Stimulated activated CD4-positive, alpha-beta T cell treated with anti-CD3 and anti-CD28 coated beads, Interleukin-15, amount 100 ng/mL, for 24 hours (primary cell): ENCODE results near the gene SREBF1.

Experiments used
- DNase-seq: peaks from one replicate; pipeline ENCODE4 v3.0.0-alpha.2; 2020

The SREBF1 gene

DNA sequence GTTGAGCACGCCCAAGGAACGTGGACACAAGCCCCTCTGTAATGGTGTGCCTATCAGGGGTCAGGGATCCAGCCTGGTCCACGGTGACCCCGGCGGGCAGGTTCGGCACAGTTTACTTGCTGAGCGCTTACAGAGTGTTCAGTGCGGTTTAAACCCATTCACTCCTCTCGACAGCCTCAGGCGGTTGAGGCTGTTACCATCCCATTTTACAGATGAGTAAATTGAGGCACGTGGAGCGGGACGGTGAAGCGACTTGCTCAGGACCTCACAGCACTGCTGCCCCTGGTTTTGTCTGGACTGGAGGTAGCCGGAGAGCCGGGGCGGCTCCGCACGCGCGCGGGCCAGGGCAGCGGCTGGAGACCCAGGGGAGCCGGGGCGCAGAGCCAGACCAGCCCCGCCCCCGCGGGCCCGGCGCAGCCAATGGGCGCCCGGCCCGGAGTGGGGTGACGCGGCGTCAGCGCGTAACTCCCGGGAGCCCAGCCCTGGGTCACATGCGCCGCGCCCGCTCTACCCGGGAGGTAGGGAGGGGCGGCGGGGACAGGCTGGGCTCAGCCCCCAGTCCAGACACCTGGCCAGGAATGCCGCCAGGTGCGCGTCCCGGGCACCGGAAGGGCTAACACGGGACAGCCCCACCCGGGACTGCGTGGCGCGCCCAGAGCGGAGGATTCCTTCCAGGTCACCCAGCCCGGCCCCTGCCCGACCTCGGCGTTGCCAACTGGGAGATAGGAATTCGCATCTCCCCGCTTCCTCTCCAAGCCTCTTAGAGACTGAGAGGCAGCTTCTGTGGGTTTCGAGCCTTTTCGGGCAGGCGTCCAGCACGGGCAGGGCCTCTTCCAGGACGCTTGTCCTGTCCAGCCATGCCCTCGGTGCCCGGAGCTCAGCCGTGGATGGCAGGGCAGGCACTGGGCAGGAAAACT, 3.3 kb upstream of the SREBF1 start:
- DNase-seq = peak; percentile 88

DNA sequence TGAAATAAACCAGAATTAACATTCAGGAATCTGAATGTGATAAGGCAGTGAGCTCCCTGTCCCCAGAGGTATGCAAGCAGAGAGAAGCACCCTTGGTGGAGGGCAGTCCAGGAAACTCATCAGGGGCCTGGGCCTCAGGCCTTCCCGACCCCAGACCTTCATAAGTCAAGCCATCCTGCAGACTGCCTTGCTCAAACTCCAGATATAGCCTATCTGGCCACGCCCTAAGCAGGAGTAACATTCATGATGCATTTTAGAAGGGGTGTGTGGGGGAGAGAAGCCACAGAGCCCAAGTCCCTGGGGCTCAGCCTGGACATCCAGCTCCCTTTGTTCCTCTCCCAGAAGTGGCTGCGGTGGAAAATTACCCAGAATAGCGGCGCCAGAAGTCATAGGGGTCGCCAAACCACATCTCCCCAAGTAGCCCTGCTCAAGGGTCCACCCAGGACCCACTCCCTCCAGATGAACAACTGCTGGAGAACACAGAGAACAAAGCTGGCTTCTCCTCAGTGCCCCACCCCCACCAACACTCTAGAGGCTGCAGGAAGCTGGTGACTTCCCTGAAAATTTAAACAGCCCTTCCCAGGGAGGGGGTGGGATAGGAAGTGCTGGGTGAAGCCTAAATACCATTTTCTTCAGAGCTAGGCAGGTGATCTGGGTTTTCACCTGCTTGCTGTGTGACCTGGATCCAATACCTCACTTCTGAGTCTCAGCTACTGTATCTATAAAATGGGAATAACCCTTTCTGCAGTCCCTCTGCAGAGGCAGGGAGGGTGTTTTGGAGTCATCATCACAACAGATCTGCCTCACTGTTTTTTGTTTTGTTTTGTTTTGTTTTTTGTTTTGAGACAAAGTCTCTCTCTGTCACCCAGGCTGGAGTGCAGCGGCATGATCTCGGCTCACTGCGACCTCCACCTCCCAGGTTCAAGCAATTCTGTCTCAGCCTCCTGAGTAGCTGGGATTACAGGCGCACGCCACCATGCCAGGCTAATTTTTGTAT, 1.5 kb upstream of the SREBF1 start:
- DNase-seq = no peak

DNA sequence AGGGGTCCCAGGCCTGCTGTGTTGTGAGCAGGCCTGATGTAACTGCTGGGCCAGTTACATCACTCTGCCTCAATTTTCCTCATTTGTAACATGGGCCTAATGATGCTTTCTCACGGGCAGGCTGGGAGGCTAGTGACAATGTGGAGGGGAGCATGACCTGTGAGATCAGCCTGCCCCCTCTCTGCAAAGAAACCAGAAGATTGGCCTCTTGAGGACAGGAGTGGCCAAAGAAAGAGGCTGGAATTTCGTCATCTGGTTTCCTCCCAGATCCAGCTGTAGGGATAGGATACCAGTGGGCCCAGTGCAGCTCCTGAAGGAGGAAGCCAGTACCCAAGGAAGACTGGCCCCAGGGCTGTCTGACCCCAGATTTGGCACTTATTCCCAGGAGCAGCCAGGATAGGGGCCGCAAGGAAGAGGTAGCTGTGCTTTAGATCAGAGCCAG, 615 bp upstream of the SREBF1 start:
- no peak for DNase-seq

DNA sequence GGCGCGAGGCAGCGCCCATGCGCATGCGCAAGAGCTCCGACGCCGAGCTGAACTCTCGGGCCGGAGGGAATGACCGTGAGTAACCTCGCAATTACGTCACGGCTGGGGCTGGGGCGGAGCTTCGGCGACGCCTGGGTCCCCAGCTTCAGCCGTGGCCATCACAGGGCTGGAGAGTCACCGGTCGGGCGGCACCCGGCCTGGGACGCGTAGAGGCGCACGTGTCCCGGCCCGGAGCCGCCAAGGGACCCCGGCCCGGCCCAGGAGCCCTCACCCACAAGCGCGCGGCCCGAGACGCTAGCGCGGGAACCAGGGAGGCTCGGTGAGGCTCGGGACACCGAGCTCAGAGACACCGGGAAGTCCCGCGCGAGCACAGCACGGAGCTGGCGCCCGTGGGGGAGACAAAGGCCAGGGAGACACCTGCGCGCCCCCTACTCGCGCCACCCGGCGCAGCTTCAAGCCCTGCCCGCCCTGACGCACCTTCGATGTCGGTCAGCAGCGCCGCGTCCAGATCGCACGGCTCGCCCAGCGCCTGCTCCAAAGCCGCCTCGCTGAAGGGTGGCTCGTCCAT, 452 bp downstream of the SREBF1 start:
- peak; percentile 99 for DNase-seq

DNA sequence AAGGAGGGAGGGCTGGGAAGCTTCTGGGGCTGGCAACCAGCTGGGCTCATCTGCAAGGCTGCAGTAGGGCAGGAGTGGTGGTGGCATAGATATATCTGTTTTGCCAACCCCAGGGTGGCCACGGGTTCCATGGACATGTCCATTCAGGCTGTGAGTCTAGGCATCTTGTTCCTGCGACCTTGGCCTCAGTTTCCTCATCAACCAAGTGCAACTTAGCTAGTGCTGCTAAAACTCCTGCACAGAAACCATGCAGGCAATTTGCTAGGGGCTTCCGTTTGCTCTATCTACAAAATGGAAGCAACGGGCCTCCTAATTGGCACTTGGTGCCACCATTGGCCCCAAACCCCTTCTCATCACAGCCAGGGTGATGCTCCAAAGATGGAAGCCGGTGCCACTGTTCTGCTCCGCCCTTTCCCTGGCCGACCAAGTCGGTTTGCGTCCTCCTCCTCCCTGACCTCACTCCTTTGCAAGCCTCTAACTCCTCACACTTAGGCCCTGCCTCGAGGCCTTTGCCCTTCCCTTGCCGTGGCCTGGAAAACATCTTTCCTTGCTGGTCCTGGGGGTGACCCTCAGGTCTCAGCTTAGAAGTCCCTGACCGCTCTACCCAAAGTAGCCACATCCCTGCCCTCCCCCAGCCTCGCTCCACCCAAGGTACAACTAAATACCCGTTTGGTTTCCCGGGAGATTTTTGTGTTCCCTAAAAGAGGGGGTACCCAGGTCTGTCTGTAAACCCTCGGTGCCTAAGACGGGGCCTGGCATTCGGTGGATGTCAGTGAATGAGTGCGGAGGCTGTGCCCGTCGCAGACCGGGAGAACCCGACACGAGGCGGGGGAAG, 1.2 kb downstream of the SREBF1 start:
- no peak for DNase-seq

GRCh38 chr17:17834974-17835373, 1.8 kb downstream of the SREBF1 start:
- DNase-seq = no peak

DNA sequence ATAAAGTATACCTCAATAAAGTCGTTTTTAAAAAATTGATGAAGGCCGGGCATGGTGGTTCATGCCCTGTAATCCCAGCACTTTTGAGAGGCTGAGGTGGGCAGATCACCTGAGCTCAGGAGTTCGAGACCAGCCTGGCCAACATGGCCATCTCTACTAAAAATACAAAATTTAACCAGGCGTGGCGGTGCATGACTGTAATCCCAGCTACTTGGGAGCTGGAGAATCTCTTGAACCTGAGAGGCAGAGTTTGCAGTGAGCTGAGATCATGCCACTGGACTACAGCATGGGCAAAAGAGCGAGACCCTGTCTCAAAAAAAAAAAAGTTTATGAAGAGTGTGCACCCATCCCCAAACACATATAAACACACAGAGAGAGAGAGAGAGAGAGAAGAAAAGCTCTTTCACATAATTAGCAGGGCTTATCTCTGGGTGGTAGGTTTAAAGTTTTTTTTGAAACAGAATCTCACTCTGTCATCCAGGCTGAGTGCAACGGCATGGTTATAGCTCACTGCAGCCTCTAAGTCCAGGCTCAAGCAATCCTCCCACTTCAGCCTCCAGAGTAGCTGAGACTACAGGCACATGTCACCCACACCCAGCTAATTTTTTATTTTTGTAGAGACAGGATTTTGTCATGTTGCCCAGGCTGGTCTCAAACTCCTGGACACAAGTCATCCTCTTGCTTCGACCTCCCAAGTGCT, 3.0 kb downstream of the SREBF1 start:
- no peak for DNase-seq

- no peak for DNase-seq
Measured at GRCh38 chr17:17832032-17832363, 4.8 kb downstream of the SREBF1 start.

DNA sequence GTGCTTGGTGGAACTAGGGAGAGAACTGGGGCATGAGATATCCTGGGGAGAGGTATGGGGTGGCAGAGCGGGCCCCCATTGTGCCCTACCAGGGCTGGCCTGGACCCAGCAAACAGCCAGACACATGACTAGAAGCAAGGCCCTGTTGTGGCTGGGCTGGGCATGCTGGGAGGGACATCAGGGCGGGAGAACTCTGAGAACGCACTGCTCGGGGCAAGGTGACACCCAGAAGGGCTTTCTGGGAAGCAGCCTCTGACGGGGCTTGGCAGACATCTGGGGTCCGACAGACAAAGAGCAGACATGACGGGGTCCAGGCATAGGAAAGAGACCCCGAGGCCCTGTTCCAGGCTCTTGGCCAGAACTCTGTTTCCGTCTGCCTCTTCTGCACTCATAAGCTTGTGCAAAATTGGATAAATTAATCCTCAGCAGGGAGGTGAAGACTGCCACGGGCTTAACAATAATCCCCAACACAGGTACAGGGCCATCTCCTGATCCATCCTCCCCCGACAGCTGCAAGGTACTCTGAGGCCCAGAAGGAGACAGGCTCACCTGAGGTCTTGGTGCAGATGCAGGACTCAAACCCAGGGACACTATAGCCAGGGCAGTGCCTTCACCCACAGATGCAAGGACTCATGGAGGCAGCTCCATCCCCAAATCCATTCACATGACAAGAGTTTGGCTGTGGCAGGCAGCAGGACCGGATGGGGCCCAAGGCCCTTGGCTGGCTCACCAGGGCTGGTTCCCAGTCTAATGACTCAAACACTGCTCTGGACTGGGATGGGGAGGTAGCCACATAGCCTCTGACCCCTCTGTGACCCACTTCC, 5.4 kb downstream of the SREBF1 start:
- DNase-seq = no peak

DNA sequence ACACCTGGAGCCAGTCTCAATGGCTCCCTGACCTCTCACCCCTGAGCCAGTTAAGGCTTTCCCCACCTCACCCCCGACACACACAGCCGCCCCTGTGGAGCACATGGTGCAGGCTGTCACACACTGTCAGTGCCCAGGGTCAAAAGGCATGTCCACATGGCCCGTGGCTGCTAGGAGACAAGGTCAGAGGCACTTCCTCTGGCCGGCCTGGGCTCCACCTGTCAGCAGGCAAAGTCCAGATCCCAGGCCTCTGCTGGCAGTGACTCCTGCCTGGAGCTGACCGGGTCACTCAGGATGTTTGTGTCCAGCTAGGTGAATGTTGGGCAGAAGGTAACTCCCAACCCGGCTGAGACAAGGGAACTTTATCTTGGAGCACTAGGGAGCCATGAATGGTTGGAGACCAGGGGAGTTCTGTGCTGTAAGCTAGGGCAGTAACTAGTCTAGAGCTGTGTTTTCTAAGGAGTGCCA, 6.0 kb downstream of the SREBF1 start:
- DNase-seq = no peak

DNA sequence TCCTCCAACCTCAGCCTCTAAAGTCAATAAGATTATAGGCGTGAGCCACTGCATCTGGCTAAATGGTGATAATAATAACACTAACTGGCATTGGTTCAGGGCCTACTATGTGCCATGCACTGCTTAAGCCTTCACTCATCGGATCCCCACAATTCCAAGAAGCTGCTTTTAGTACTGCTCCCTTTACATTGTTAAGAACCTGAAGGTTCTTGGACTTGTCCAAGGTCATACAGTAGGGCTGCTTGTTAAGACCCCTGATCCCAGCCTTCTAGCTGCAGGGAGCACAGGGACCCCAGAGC, 6.6 kb downstream of the SREBF1 start:
- no peak for DNase-seq

GRCh38 chr17:17827826-17828621, 8.8 kb downstream of the SREBF1 start:
- DNase-seq = no peak

- DNase-seq = no peak
Measured at GRCh38 chr17:17826942-17827785, 9.6 kb downstream of the SREBF1 start.

DNA sequence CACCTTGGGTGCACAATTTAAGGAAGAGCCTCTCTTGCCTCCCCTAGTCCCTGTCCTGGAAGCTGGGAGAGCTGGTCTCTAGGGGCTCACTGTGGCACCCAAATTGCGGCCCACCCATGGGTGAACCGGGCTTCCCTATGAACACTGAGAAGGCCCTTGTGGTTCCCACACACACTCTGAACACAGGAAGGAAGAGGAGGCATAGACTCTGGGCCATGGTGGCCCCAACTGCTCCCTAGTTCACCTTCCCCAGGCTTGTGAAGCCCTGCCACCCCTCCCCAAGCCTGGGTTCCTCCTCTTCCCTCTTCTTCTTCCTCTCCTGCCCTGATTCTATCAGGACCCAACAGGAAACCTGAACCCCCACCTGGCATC, 10.5 kb downstream of the SREBF1 start:
- no peak for DNase-seq

DNA sequence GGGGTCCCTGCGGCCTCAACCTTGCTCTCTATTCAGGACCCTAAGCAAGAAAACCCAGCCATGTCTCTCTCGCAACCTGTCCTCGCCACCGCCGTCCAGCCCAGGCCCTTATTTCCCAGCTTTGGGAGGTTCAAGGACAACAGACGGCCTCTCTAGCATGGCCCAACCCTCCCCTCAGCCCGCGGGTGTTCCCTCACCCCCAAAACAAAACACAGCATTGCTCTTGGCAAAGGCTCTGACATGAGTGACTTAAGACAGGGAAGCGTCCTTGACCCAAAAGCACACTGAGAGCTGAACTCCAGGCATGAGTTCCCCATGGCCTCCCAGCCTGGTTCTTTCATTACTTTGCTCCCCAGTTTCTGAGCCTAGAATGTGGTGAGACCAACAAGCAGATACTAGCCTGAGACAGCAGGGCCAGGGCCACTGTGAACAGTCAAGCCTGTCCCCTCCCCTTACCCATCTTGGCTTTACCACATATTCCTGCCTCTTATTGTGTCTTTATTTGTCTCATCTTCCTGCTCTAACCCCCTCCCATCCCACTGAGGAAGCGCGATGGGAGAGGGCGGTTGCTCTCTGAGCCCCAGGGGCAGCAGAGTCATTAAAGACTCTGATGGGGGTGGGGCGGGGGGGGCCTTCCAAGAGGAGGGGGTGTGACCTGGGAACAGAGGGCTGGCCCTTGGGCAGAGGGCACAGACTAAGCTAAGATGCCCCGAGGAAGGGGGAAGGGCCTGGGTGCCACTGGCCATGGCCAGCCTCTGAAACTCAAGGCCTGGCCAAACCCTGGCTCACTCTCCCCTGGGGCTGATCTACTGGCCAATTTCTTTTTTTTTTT, 11.8 kb downstream of the SREBF1 start:
- DNase-seq = no peak

- DNase-seq = peak; percentile 52
Measured at GRCh38 chr17:17824119-17824782, 12.5 kb downstream of the SREBF1 start.

GRCh38 chr17:17823433-17824118, 13.2 kb downstream of the SREBF1 start:
- DNase-seq = peak; percentile 80
